HepG2 (cell line): ENCODE results near the gene SMYD2. TPM values are rescaled to one million over a fixed set of nuclear protein-coding genes. Genes with fewer than 3 reads are reported as not detected.

Source experiments
- ATAC-seq: fragments of 200-7000 bp; cut with Tn5 transposase; 3 replicates; pipeline ENCODE4 v1.9.1; 2020; ENCODE audit warnings: mild to moderate bottlenecking, moderate library complexity
- BruUV-seq: library from RNA; stranded (reverse); fragments of 400-500 nt; replicated peaks from 2 replicates; lab custom pipeline; 2021; lab: Mats Ljungman, UMichigan
- CTCF ChIA-PET: fragments of 300-600 bp; formaldehyde crosslinking; extraction: SDS; loops from one replicate; lab custom pipeline; 2021; ENCODE audit warnings: low total read pairs, inconsistent platforms, low intra/inter-chr PET ratio; lab: Yijun Ruan, JAX
- POLR2A ChIA-PET: fragments of 350-600 bp; sonication (Branson Sonifier 250); formaldehyde crosslinking; loops from one replicate; lab custom pipeline; 2020; ENCODE audit warnings: antibody characterized with exemption, inconsistent platforms; lab: Yijun Ruan, JAX
- DNase-seq: peaks from one replicate; pipeline ENCODE4 v3.0.0-alpha.2; 2015; ENCODE audit warnings: low spot score
- FAIRE-seq: peaks from 3 replicates; lab custom pipeline; 2011; peaks lifted over from hg19 to GRCh38; lab: Jason Lieb, UNC
- H2AFZ ChIP-seq: one replicate; pipeline ENCODE4 v1.6.1; 2011; ENCODE audit warnings: low read length, inconsistent platforms
- H3K27ac ChIP-seq: fragments of 300-600 bp; 3 replicates; pipeline ENCODE4 v1.8.0; 2011; ENCODE audit warnings: mixed run types, mild to moderate bottlenecking, mixed read lengths, low read length, inconsistent platforms; ENCODE audit not compliant: insufficient read depth; ENCODE audit errors: extremely low read length
- H3K27me3 ChIP-seq, 2 experiments: fragments of 200-600 bp in 1 of 2; 2 replicates in 1 of 2; 3 replicates in 1 of 2; pipeline versions ENCODE4 v1.6.0 to v1.8.0; 2011; ENCODE audit warnings: low read length in 2 of 2, mild to moderate bottlenecking in 2 of 2, moderate library complexity in 2 of 2, inconsistent platforms in 1 of 2; ENCODE audit not compliant: insufficient read depth in 2 of 2, control insufficient read depth in 1 of 2
- H3K36me3 ChIP-seq, 2 experiments: fragments of 200-600 bp in 1 of 2; replicated peaks in 1 of 2; 2 replicates in 1 of 2; 3 replicates in 1 of 2; pipeline versions ENCODE4 v1.5.1 to v1.8.0; 2011; ENCODE audit warnings: low read length in 2 of 2, inconsistent platforms in 1 of 2; ENCODE audit not compliant: insufficient read depth in 2 of 2, control insufficient read depth in 1 of 2
- H3K4me1 ChIP-seq: 2 replicates; pipeline ENCODE4 v1.5.1; 2012; ENCODE audit warnings: low read length, inconsistent platforms; ENCODE audit not compliant: insufficient read depth
- H3K4me2 ChIP-seq: 2 replicates; pipeline ENCODE4 v1.6.0; 2011; ENCODE audit warnings: low read depth, low read length, inconsistent platforms
- H3K4me3 ChIP-seq, 3 experiments: fragments of 200-600 bp in 1 of 3; sonication (generic), shearing (Covaris generic) in 1 of 3; replicated peaks in 1 of 3; 2 replicates each; pipeline ENCODE4 v1.5.1; 2011 to 2016; ENCODE audit warnings: low read length in 3 of 3, inconsistent platforms in 2 of 3, low read depth in 2 of 3, mild to moderate bottlenecking in 2 of 3, control low read depth in 1 of 3, mixed read lengths in 1 of 3; ENCODE audit not compliant: insufficient read depth in 1 of 3
- H3K79me2 ChIP-seq: one replicate; pipeline ENCODE4 v1.6.1; 2011; ENCODE audit warnings: low read length, inconsistent platforms; ENCODE audit not compliant: insufficient read depth
- H3K9ac ChIP-seq: 2 replicates; pipeline ENCODE4 v1.6.0; 2011; ENCODE audit warnings: mild to moderate bottlenecking, low read depth, low read length, inconsistent platforms; ENCODE audit not compliant: insufficient read depth
- H3K9me3 ChIP-seq: 2 replicates; pipeline ENCODE4 v1.5.1; 2012; ENCODE audit warnings: mild to moderate bottlenecking, low read length
- H4K20me1 ChIP-seq: 2 replicates; pipeline ENCODE4 v1.6.0; 2011; ENCODE audit warnings: inconsistent platforms, mild to moderate bottlenecking, low read length, moderate library complexity; ENCODE audit not compliant: insufficient read depth
- ATAD3A ChIP-seq: sonication (generic); formaldehyde crosslinking; IDR thresholded peaks from 2 replicates; pipeline ENCODE4 v1.4.0; 2020; ENCODE audit warnings: missing genetic modification reagents
- ELF1 ChIP-seq: sonication (generic); formaldehyde crosslinking; IDR thresholded peaks from 2 replicates; pipeline ENCODE4 v1.4.0; 2020; ENCODE audit warnings: missing genetic modification reagents
- FOSL1 ChIP-seq: sonication (generic); formaldehyde crosslinking; IDR thresholded peaks from 2 replicates; pipeline ENCODE4 v1.9.0; 2021; ENCODE audit warnings: missing genetic modification reagents, borderline replicate concordance
- GATA4 ChIP-seq: sonication (generic); IDR thresholded peaks from 2 replicates; pipeline ENCODE4 v1.6.1; 2016; ENCODE audit warnings: antibody characterized with exemption, low read depth, borderline replicate concordance
- JUNB ChIP-seq: sonication (generic); formaldehyde crosslinking; IDR thresholded peaks from 2 replicates; pipeline ENCODE4 v1.8.0; 2022; ENCODE audit warnings: missing genetic modification reagents, mild to moderate bottlenecking, borderline replicate concordance
- MBD4 ChIP-seq: IDR thresholded peaks from 2 replicates; pipeline ENCODE4 v1.6.1; 2012; ENCODE audit warnings: low read length, inconsistent platforms, borderline replicate concordance
- MTA3 ChIP-seq: sonication (generic); formaldehyde crosslinking; IDR thresholded peaks from 2 replicates; pipeline ENCODE4 v1.4.0; 2020; ENCODE audit warnings: missing genetic modification reagents
- NFAT5 ChIP-seq: sonication (generic); formaldehyde crosslinking; IDR thresholded peaks from 2 replicates; pipeline ENCODE4 v1.4.0; 2020; ENCODE audit warnings: missing genetic modification reagents
- NFYC ChIP-seq: IDR thresholded peaks from 2 replicates; pipeline ENCODE4 v1.6.1; 2016; ENCODE audit warnings: missing genetic modification reagents, missing compliant biosample characterization
- PCBP1 ChIP-seq: fragments of 200-400 bp; formaldehyde crosslinking; IDR thresholded peaks from 2 replicates; pipeline ENCODE4 v1.6.1; 2017; ENCODE audit warnings: mild to moderate bottlenecking, low read depth, low read length, borderline replicate concordance
- SP5 ChIP-seq: IDR thresholded peaks from 2 replicates; pipeline ENCODE4 v1.6.1; 2016; ENCODE audit warnings: low read depth, borderline replicate concordance
- ZFP90 ChIP-seq: sonication (generic); formaldehyde crosslinking; IDR thresholded peaks from 2 replicates; pipeline ENCODE4 v1.8.0; 2022; ENCODE audit warnings: missing genetic modification reagents, mild to moderate bottlenecking, inconsistent platforms, borderline replicate concordance
- ZNF207 ChIP-seq: fragments of 450-650 bp; IDR thresholded peaks from 2 replicates; pipeline ENCODE4 v1.6.1; 2016; ENCODE audit warnings: antibody characterized with exemption, borderline replicate concordance
- ZNF281 ChIP-seq: sonication (generic); formaldehyde crosslinking; IDR thresholded peaks from 2 replicates; pipeline ENCODE4 v1.4.0; 2020; ENCODE audit warnings: missing genetic modification reagents, borderline replicate concordance
- ZNF780A ChIP-seq: sonication (generic); formaldehyde crosslinking; IDR thresholded peaks from 2 replicates; pipeline ENCODE4 v1.8.0; 2022; ENCODE audit warnings: mild to moderate bottlenecking, missing genetic modification reagents, moderate library complexity
- ZNF883 ChIP-seq: sonication (generic); formaldehyde crosslinking; IDR thresholded peaks from 2 replicates; pipeline ENCODE4 v1.5.1; 2020; ENCODE audit warnings: mild to moderate bottlenecking, missing genetic modification reagents; ENCODE audit errors: not compliant biosample characterization
- ZSCAN25 ChIP-seq: sonication (generic); formaldehyde crosslinking; IDR thresholded peaks from 2 replicates; pipeline ENCODE4 v1.8.0; 2022; ENCODE audit warnings: mild to moderate bottlenecking, missing genetic modification reagents
- WGBS: methylation state at CpG from one replicate; pipeline ENCODE4 v1.1.6; 2017; ENCODE audit warnings: low lambda C conversion rate; 5-methylcytosine and 5-hydroxymethylcytosine counted together
- in situ Hi-C: cut with HindIII; loops from 2 replicates; pipeline ENCODE4 v1.10.0; 2017; ENCODE audit warnings: low pct_unique_long_range_greater_than_20kb; ENCODE audit not compliant: extremely low pct_ligation_motif_present
- intact Hi-C: fragments of 100-400 bp; cut with micrococcal nuclease; formaldehyde crosslinking; loops from one replicate; pipeline ENCODE4 v1.10.0; 2022; ENCODE audit not compliant: unreplicated experiment
- polyA plus RNA-seq, 8 experiments: library from polyadenylated mRNA; depleted of rRNA in 3 of 8; stranded (reverse) in 7 of 8; unstranded in 1 of 8; fragments of >200 nt; fragmentation: Illumina TruSeq in 4 of 8; extraction: Trizol in 4 of 8; gene quantifications; 2 replicates each; pipeline versions ENCODE4 v1.2.1 to v1.2.3, GENCODE V29; 2011 to 2016; ENCODE audit warnings: low read depth in 4 of 8, missing spikeins in 1 of 8, mixed read lengths in 1 of 8; ENCODE audit not compliant: insufficient read depth in 1 of 8
- total RNA-seq, 5 experiments: library from RNA; depleted of rRNA; stranded (reverse); fragments of >200 nt; fragmentation: Illumina TruSeq; extraction: Trizol; gene quantifications; 2 replicates each; pipeline ENCODE4 v1.2.3, GENCODE V29; 2016; ENCODE audit warnings: low read depth in 1 of 5

The SMYD2 gene
- total and polyA plus RNA-seq, 2 of the 13 experiments (the other 11 are each of a cell fraction or from before 2014, with no cell fraction given): 72.7 to 139 TPM

GRCh38 chr1:214337015-214337414, 56.1 kb downstream of the SMYD2 start (continued):
- TF ChIP-seq ZNF281 (no peak), GATA4 (no peak), ZNF883 (CRISPR knock-in tag) (no peak), ZNF780A (CRISPR knock-in tag) (no peak)
- TF ChIP-seq, all 625 proteins: peak for 0

- Histone ChIP-seq H3K4me2 (no peak overlapping the region), H3K79me2 (no peaks in the 10 kb centered on the region), H3K9ac (no peak overlapping the region), H3K36me3 (peaks cover 16 to 43% of the 10 kb centered on the region in 2 experiments), H3K9me3 (no peaks in the 10 kb centered on the region), H2AFZ (no peak overlapping the region), H3K4me3 (no peak overlapping the region), H3K4me1 (no peaks in the 10 kb centered on the region), H3K27ac (no peak overlapping the region), H4K20me1 (no peaks in the 10 kb centered on the region; the same call in 1 of the 2 replicates), H3K27me3 (no peaks in the 10 kb centered on the region)
- WGBS: 90% methylated on average over 6 of the region's 6 CpGs
- no peak for FAIRE-seq
- in situ Hi-C loops: loop anchor here (10.0 kb wide), 1 partner anchor 247 kb away; no protein-coding TSS in a partner anchor
- intact Hi-C loops: loop anchor here (10.0 kb wide), 1 partner anchor 1187 kb away; no protein-coding TSS in a partner anchor
- BruUV-seq: no TSS peak
- CTCF ChIA-PET: no interaction called here
- no peak for ATAC-seq
- DNase-seq: no peak
- POLR2A ChIA-PET: no interaction called here
- TF ChIP-seq NFAT5 (CRISPR knock-in tag) (no peak), FOSL1 (CRISPR knock-in tag) (no peak), ZSCAN25 (CRISPR knock-in tag) (no peak), SP5 (CRISPR knock-in tag) (no peak), MTA3 (CRISPR knock-in tag) (no peak), ZNF207 (no peak), PCBP1 (no peak), ELF1 (CRISPR knock-in tag) (no peak), MBD4 (no peak), ATAD3A (CRISPR knock-in tag) (no peak), NFYC (CRISPR knock-in tag) (no peak), JUNB (CRISPR knock-in tag) (no peak), ZFP90 (CRISPR knock-in tag) (no peak)
These were observed 56.6 kb downstream of the SMYD2 start for GRCh38 chr1:214337511-214337910.
